ENCODE measurements around the gene CYP1A2.

CYP1A2 gene

GRCh38 chr15:74725845-74726773 is 22.5 kb upstream of the CYP1A2 start:
- TF ChIP-seq ZBTB7A (IDR thresholded peaks at IDR 0.05; ENCODE audit: low read depth): peak; percentile 96
- TF ChIP-seq TAF1 (IDR thresholded peaks at IDR 0.05; ENCODE audit: low read depth): no peak
- TF ChIP-seq NFIC (IDR thresholded peaks at IDR 0.05): peak; percentile 15; the same call in 1 of the 2 replicates
- peak; percentile 17; the same call in 1 of the 2 replicates for TF ChIP-seq EGR1 (IDR thresholded peaks at IDR 0.05)
- TF ChIP-seq TCF12 (IDR thresholded peaks at IDR 0.05; ENCODE audit: low read depth): peak; percentile 69; the same call in 1 of the 2 replicates
- no peak for TF ChIP-seq YY1 (IDR thresholded peaks at IDR 0.05; ENCODE audit: low read depth)
- TF ChIP-seq USF1 (IDR thresholded peaks at IDR 0.05): 0 out of 2 replicates have a peak, but pooled peaks have one; percentile 11
- TF ChIP-seq EP300 (IDR thresholded peaks at IDR 0.05; ENCODE audit: borderline replicate concordance): peak; percentile 70; the same call in 1 of the 2 replicates
- no peak for TF ChIP-seq RAD21 (IDR thresholded peaks at IDR 0.05; ENCODE audit: low read depth)
- no peak for TF ChIP-seq REST (IDR thresholded peaks at IDR 0.05; ENCODE audit: low read depth)
- TF ChIP-seq MAX (IDR thresholded peaks at IDR 0.05): peak; percentile 72
- 0 out of 2 replicates have a peak, but pooled peaks have one; percentile 34 for TF ChIP-seq TEAD4 (IDR thresholded peaks at IDR 0.05)
- no peak for TF ChIP-seq CREB1 (IDR thresholded peaks at IDR 0.05; ENCODE audit: low read depth)
- no peak for TF ChIP-seq FOXM1 (IDR thresholded peaks at IDR 0.05; ENCODE audit: borderline replicate concordance, low read depth)
- no peak for TF ChIP-seq CEBPB (IDR thresholded peaks at IDR 0.05)

GRCh38 chr15:74726774-74727164 is 21.9 kb upstream of the CYP1A2 start:
- no peak for TF ChIP-seq TAF1 (IDR thresholded peaks at IDR 0.05; ENCODE audit: low read depth)
- no peak for TF ChIP-seq USF1 (IDR thresholded peaks at IDR 0.05)
- no peak for TF ChIP-seq REST (IDR thresholded peaks at IDR 0.05; ENCODE audit: low read depth)
- TF ChIP-seq EGR1 (IDR thresholded peaks at IDR 0.05): no peak
- no peak; the same call in 1 of the 2 replicates for TF ChIP-seq MAX (IDR thresholded peaks at IDR 0.05)
- TF ChIP-seq FOXM1 (IDR thresholded peaks at IDR 0.05; ENCODE audit: borderline replicate concordance, low read depth): no peak
- TF ChIP-seq YY1 (IDR thresholded peaks at IDR 0.05; ENCODE audit: low read depth): no peak
- no peak for TF ChIP-seq TCF12 (IDR thresholded peaks at IDR 0.05; ENCODE audit: low read depth)
- no peak for TF ChIP-seq ZBTB7A (IDR thresholded peaks at IDR 0.05; ENCODE audit: low read depth)
- TF ChIP-seq CEBPB (IDR thresholded peaks at IDR 0.05): no peak

- TF ChIP-seq ZBTB7A (IDR thresholded peaks at IDR 0.05; ENCODE audit: low read depth) (no peak), TCF12 (IDR thresholded peaks at IDR 0.05; ENCODE audit: low read depth) (no peak), RAD21 (IDR thresholded peaks at IDR 0.05; ENCODE audit: low read depth) (no peak), NFIC (IDR thresholded peaks at IDR 0.05) (peak; percentile 53; the same call in 1 of the 2 replicates), EP300 (IDR thresholded peaks at IDR 0.05; ENCODE audit: borderline replicate concordance) (no peak), TAF1 (IDR thresholded peaks at IDR 0.05; ENCODE audit: low read depth) (no peak), REST (IDR thresholded peaks at IDR 0.05; ENCODE audit: low read depth) (no peak), MAX (IDR thresholded peaks at IDR 0.05) (no peak), CREB1 (IDR thresholded peaks at IDR 0.05; ENCODE audit: low read depth) (no peak), CEBPB (IDR thresholded peaks at IDR 0.05) (no peak), YY1 (IDR thresholded peaks at IDR 0.05; ENCODE audit: low read depth) (no peak), EGR1 (IDR thresholded peaks at IDR 0.05) (no peak), USF1 (IDR thresholded peaks at IDR 0.05) (peak; percentile 59), TEAD4 (IDR thresholded peaks at IDR 0.05) (no peak)
Measured at GRCh38 chr15:74727727-74728126, 20.9 kb upstream of the CYP1A2 start.

Data from Ishikawa (cell line).